ENCODE results near the gene RPA3. TPM values are rescaled to one million over a fixed set of nuclear protein-coding genes. Genes with fewer than 3 reads are reported as not detected.

The RPA3 gene
- 38.9 and 41.2 TPM in 2 replicates for total RNA-seq

DNA sequence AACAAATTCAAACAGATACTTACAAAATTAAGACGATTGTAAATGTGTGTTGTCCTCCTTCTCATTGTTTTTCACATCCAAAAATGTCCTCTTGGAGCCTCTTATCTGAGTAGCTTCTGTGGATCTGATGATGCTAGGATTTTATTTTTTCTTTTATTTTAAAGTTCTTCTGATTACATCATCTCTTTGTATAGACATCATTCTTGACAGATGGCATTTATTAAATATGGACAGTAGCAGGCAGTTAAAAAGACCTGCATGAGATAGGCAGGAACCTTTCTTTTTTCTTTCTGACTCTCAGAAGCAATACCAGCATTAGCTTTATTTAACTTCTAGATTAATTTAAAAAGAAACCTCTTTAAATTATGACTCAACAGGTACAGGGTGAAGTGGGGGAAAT, at the start of gene RPA3:
Gene RPA3, minus strand, starts transcription at position 116 of the 400 bp plus-strand sequence. CDS start 78,189 bp downstream, outside the sequence.

DNA sequence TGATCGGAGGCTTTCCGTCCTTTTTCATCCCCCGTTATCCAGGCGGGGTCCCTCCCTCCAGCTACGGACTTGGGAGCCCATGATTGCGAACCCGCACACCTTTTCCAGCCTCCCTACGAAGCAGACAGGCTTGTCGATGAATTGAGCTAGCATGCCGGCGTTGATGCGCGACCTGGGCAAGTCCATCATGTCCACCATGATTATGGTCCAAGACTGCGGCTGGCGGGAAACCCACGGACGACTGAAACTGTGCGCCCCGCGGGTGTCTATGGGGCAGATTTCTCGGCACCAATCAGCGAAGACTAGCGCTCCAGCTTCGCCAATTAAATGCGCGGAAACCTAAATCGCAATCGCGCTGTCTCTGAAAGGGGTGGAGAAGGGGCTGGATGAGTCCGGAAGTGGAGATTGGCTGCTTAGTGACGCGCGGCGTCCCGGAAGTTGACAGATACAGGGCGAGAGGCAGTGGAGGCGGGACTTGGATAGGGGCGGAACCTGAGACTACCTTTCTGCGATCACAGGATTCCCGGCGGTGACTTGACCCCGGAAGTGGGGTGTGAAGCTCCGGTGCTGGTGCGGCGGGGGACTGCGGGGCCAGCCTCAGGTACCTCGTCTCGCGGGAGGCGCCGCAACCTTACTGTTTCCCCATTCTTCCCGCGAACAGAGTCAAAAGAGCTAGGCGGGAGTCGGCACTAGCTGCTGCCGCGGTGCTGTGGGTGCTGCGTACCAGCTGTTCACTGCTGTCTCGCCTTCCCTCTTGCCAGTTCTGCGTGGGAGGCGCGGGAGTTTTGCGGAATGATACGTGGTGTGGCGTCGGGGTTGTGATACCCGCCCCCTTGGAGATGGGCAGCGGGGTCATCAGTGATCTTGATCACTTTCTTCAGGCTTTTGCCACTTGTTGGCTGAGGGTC, 77.9 kb downstream of the RPA3 start, which contains the start of gene UMAD1:
Gene UMAD1, plus strand, starts transcription at position 532 of the 908 bp plus-strand sequence. CDS start 32,620 bp downstream, outside the sequence.

Other genes with a start within 250 kb of the RPA3 start
- gene COL28A1, start 182.7 kb downstream of the RPA3 start, total RNA-seq, result under 0.01 and 0.78 TPM in 2 replicates
- gene MIOS, start 151.7 kb downstream of the RPA3 start, total RNA-seq, result 36.7 and 47.7 TPM in 2 replicates
- 8.6 and 8.8 TPM in 2 replicates for gene UMAD1, start 77.9 kb downstream of the RPA3 start, total RNA-seq